DMS114 treated with DMSO at 0.1 percent for 48 hours (cell line): ENCODE measurements around the gene THOC2.
"Not testable (repeated sequence)": the region's sequence is repeated elsewhere in the genome, so short reads cannot be mapped to it uniquely, and the experiment has no call there.

Source experiments
- DNase-seq: peaks from one replicate; lab custom pipeline; 2025; ENCODE audit not compliant: unreplicated experiment; lab: John Stamatoyannopoulos, UW

THOC2 gene

DNA sequence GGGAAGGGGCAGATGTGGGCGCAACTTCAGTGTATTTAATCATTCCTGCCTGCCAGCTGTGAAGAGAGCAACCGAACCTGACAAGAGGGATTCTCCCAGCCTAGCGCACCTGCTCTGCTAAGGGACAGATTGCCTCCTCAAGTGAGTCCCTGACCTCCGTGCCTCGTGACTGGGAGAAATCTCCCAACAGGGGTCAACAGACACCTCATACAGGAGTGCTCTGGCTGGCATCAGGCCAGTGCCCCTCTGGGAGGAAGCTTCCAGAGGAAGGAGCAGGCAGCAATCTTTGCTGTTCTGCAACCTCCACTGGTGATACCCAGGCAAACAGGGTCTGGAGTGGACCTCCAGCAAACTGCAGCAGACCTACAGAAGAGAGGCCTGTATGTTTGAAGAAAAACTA is 158.8 kb downstream of the THOC2 start:
- DNase-seq = not testable (repeated sequence)

DNA sequence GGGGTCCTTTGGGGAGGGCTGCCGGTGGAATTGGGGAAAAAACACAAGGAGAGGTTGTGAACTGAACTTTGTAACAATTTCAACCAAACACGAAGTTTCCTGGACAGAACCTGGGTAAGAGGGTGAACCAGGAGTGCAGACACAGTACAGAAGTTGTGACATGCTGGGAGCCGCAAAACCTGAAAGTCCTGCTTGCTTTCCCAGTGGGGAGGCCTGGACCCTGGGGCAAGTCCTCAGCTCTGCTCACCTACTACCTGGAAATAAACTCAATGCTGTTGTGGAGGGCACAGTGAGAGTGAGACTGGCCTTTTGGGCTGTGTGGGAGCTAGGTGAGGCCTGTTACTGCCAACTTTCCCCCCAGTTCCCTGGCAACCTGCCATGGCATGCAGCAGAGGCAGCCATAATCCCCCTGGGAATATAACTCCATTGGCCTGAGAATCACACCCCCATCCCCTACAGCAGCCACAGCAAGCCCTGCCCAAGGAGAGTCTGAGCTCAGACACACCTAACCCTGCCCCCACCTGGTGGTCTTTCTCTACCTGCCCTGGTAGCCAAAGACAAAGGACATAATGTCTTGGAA is 162.8 kb downstream of the THOC2 start:
- DNase-seq = no peak

DNA sequence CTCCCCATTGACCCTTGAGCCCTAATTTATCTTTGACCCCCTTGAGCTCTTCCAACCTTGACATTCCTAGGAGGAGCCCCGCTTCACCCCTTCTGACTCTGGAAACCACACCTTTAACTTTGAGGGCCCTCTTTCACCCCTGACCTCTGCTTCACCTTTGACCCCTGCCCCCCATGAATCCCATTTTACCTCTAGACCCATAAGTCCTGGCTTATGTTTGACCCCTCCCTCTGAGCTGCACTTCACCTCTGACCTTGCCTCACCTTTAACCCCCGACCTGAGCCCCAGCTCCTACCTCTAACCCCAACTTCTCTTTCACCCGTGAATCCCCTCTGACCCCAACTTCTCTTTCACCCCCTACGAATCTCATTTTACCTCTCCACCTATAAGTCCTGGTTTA is 169.7 kb downstream of the THOC2 start:
- DNase-seq = no peak

DNA sequence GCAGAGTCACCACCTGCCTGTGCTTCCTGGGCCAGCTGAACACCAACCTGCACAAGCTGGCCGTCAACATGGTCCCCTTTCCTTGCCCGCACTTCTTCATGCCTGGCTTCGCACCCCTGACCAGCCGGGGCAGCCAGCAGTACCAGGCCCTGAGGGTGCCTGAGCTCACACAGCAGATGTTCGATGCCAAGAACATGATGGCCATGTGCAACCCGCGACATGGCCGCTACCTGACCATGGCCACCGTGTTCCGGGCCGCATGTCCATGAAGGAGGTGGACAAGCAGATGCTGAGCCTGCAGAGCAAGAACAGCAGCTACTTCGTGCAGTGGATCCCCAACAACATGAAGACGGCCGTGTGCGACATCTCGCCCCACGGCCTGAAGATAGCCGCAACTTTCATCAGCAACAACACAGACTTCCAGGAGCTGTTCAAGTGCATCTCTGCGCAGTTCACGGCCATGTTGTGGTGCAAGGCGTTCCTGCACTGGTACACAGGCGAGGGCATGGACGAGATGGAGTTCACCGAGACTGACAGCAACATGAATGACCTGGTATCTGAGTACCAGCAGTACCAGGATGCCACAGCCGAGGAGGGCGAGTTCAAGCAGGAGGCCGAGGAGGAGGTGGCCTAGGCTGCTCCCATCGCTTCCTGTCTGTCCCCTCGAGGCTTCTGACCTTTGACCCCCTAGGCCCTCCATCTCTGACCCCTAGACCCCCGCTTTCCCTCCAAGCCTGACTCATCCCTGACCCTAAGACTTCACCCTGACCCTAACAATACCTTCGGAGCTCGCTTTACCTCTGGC is 170.3 kb downstream of the THOC2 start:
- DNase-seq = no peak

DNA sequence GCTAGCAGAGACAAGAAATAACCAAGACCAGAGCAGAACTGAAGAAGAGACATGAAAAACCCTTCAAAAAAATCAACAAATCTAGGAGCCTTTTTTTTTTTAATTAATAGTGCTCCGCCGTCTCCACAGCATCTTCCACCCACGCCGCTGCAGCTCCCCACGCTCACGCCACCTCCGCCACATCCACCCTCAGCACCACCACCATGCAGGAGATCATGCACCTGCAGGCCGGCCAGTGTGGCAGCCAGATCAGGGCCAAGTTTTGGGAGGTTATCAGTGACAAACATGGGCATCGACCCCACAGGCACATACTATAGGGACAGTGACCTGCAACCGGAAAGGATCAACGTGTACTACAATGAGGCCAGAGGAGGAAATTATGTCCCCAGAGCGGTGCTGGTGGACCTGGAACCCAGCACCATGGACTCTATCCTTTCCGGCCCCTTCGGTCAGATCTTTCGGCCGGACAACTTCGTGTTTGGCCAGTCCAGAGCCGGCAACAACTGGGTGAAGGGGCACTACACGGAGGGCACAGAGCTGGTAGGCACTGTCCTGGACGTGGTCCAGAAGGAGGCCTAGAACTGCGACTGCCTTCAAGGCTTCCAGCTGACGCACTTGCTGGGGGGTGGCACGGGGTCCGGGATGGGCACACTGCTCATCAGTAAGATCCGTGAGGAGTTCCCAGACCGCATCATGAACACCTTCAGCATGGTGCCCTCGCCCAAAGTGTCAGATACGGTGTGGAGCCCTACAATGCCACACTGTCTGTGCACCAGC is 171.2 kb downstream of the THOC2 start:
- no peak for DNase-seq

DNA sequence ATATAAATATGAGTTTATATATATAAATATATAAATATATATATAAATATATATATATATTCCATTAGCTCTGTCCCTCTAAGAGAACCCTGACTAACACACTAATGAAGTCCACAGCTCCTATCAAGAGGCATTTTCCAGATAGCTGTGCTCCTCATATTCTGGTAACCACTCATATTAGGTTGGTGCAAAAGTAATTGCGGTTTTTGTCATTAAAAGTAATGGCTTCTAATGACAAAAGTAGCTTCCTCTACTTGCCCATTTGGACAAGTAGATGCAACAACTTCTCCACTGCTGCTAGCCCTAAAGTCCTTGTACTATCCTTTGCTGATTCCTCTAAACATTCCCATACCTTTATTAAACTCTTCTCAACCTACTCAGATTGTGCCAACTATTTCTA is 182.0 kb downstream of the THOC2 start:
- no peak for DNase-seq
